ENCODE results near the gene ANKFN1. TPM values are rescaled to one million over a fixed set of nuclear protein-coding genes. Genes with fewer than 3 reads are reported as not detected.

The ANKFN1 gene
- total and polyA plus RNA-seq, 2 donors, result 0.57 to 0.71 TPM

DNA sequence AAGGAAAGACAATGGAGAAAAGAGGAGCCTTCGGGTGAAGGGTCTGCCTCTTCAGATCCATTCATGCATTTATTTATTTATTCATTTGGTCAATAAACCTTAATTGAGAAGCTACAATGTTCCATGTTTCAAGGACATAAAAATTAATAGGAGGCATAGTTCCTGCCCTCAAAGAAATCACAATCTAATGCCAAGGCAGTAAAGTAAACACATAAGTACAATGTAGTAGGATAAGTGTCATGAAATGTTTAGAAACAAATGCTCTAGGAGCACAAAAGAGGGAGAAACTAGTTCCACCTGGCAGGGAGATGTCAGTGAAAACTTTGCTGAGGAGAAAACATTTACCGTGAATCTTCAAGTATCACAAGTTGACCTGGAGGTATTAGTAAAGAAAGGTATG, 336.7 kb downstream of the ANKFN1 start:
- Histone ChIP-seq H3K4me1 (ENCODE audit: control insufficient read depth in 2 of 2, insufficient read depth in 2 of 2, low read length in 2 of 2) (no peaks in the 10 kb centered on the region), H3K27ac (ENCODE audit: low read depth in 1 of 2, low read length in 1 of 2) (no peak overlapping the region), H3K9me3 (ENCODE audit: control insufficient read depth in 2 of 2, insufficient read depth in 1 of 2, low read length in 1 of 2) (no peaks in the 10 kb centered on the region), H3K27me3 (ENCODE audit: control insufficient read depth in 2 of 2, insufficient read depth in 1 of 2, low read length in 1 of 2) (no peaks in the 10 kb centered on the region), H3K36me3 (ENCODE audit: control insufficient read depth in 2 of 2, insufficient read depth in 2 of 2, low read length in 1 of 2) (no peaks in the 10 kb centered on the region), H3K4me3 (ENCODE audit: low read length in 2 of 2) (no peak overlapping the region)
- 96% methylated on average over 2 of the region's 2 CpGs for WGBS
- DNase-seq (ENCODE audit: low read depth in 6 of 9, low spot score in 9 of 9), result no peak

DNA sequence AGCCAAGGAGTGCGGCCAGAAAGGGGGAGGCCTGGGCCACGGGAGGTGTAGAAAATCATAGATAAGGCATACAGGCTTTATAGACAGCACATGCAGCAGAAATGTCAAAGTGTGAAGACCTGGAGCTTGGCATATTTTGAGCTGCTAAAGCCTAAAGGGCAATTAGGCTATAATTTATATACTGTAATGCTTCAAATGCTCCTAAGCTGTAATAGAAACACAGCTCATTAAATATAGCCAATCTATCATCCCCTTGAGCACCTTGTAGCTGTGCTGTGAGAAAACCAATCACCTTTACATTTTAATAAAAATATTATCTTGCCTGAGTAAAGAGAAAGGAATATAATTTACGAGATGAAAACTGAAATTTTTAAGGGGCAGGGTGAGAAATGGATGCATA, 342.3 kb downstream of the ANKFN1 start:
- H3K36me3 ChIP-seq (ENCODE audit: control insufficient read depth in 2 of 2, insufficient read depth in 2 of 2, low read length in 1 of 2), result no peaks in the 10 kb centered on the region
- no peaks in the 10 kb centered on the region for H3K27me3 ChIP-seq (ENCODE audit: control insufficient read depth in 2 of 2, insufficient read depth in 1 of 2, low read length in 1 of 2)
- H3K27ac ChIP-seq (ENCODE audit: low read depth in 1 of 2, low read length in 1 of 2), result no peak overlapping the region
- DNase-seq (ENCODE audit: low read depth in 6 of 9, low spot score in 9 of 9), result no peak
- H3K9me3 ChIP-seq (ENCODE audit: control insufficient read depth in 2 of 2, insufficient read depth in 1 of 2, low read length in 1 of 2), result no peaks in the 10 kb centered on the region
- H3K4me3 ChIP-seq (ENCODE audit: low read length in 2 of 2), result no peak overlapping the region
- no peaks in the 10 kb centered on the region for H3K4me1 ChIP-seq (ENCODE audit: control insufficient read depth in 2 of 2, insufficient read depth in 2 of 2, low read length in 2 of 2)
- 91% methylated on average over 3 of the region's 3 CpGs for WGBS

DNA sequence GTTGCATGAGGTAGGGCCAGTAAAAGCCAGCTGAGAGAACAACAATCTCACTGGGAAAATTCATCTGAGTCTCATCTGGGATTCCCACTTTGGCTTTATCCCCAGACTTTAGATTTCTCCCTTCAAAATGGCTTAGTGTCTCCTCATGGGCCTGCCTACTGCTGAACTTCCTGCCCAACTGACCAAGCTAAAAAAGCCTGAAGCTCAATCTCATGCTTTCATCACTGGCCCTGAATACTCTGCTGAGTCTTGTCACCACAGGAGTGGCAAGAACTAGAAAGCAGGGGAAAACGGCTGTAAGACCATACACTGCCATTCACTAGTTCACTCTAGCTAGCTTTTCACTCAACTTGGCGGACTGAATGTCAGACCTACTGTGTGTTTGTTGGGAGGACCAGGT, 343.9 kb downstream of the ANKFN1 start:
- WGBS, result 97% methylated on average over 2 of the region's 2 CpGs
- no peak for DNase-seq (ENCODE audit: low read depth in 6 of 9, low spot score in 9 of 9)

DNA sequence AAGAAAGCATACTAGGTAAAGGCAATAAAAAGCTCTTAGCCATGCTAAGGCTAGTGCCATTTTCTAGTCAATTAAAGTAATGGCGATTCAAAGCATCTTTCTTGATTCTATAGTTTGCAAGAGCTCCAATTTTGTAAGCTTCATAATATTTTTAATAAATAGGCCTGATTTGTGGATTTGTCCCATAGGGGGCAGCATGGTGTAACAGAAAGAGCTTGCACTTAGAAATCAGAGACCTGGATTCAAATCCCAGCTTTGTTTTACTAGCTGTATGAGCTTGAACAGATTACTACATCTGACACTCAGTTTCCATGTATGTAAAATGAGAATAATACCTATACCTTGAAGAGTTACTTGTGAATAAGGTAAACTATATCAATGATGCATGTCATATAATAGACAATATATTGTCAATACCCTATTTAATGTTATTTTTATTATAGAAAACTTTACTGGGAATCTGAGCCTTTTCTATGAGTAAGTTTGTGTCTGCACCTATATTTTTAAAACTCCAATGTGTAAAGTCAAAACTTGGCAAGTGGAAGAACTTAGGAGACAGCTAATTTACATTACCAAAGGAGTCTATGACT, 346.6 kb downstream of the ANKFN1 start:
- WGBS, result 99% methylated on average over 1 of the region's 1 CpG
- Histone ChIP-seq H3K4me1 (ENCODE audit: control insufficient read depth in 2 of 2, insufficient read depth in 2 of 2, low read length in 2 of 2) (no peaks in the 10 kb centered on the region), H3K4me3 (ENCODE audit: low read length in 2 of 2) (no peak overlapping the region), H3K27ac (ENCODE audit: low read depth in 1 of 2, low read length in 1 of 2) (no peak overlapping the region), H3K36me3 (ENCODE audit: control insufficient read depth in 2 of 2, insufficient read depth in 2 of 2, low read length in 1 of 2) (no peaks in the 10 kb centered on the region), H3K9me3 (ENCODE audit: control insufficient read depth in 2 of 2, insufficient read depth in 1 of 2, low read length in 1 of 2) (no peaks in the 10 kb centered on the region), H3K27me3 (ENCODE audit: control insufficient read depth in 2 of 2, insufficient read depth in 1 of 2, low read length in 1 of 2) (no peaks in the 10 kb centered on the region)
- peak in 5 of 9 donors; percentile 2 to 36 (median 8) for DNase-seq (ENCODE audit: low read depth in 6 of 9, low spot score in 9 of 9)

More for the DNA sequence above, 343.9 kb downstream of the ANKFN1 start:
- Histone ChIP-seq H3K27ac (ENCODE audit: low read depth in 1 of 2, low read length in 1 of 2) (no peak overlapping the region), H3K9me3 (ENCODE audit: control insufficient read depth in 2 of 2, insufficient read depth in 1 of 2, low read length in 1 of 2) (no peaks in the 10 kb centered on the region), H3K4me3 (ENCODE audit: low read length in 2 of 2) (no peak overlapping the region), H3K27me3 (ENCODE audit: control insufficient read depth in 2 of 2, insufficient read depth in 1 of 2, low read length in 1 of 2) (no peaks in the 10 kb centered on the region), H3K4me1 (ENCODE audit: control insufficient read depth in 2 of 2, insufficient read depth in 2 of 2, low read length in 2 of 2) (no peaks in the 10 kb centered on the region), H3K36me3 (ENCODE audit: control insufficient read depth in 2 of 2, insufficient read depth in 2 of 2, low read length in 1 of 2) (no peaks in the 10 kb centered on the region)

DNA sequence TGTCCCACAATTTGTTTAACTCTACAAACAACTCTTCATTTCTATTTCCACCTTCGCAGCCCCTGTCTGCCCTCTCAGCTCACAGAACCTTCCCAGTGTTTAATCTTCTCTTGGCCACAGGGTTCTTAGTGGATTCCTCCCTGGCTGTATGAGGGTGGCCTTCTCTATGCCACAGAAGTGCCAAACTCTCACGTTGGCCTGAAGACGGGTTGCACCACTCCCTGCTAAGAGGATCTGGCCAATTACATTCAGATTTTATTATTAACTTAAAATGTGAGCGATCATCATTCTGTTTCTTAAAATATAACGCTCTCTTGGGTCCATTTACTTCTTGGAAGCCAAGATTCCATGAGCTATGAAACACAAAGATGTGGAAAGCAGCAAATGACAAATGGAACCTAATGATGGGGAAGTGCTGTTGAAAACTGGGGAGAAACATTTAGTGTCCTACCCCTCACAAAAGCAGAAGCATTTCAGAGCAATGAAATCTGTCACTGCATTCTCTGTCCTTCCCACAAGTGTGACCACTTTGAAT, 348.9 kb downstream of the ANKFN1 start:
- H3K4me1 ChIP-seq (ENCODE audit: control insufficient read depth in 2 of 2, insufficient read depth in 2 of 2, low read length in 2 of 2), result no peaks in the 10 kb centered on the region
- no peak for DNase-seq (ENCODE audit: low read depth in 6 of 9, low spot score in 9 of 9)
- 95% methylated on average over 5 of the region's 5 CpGs for WGBS

DNA sequence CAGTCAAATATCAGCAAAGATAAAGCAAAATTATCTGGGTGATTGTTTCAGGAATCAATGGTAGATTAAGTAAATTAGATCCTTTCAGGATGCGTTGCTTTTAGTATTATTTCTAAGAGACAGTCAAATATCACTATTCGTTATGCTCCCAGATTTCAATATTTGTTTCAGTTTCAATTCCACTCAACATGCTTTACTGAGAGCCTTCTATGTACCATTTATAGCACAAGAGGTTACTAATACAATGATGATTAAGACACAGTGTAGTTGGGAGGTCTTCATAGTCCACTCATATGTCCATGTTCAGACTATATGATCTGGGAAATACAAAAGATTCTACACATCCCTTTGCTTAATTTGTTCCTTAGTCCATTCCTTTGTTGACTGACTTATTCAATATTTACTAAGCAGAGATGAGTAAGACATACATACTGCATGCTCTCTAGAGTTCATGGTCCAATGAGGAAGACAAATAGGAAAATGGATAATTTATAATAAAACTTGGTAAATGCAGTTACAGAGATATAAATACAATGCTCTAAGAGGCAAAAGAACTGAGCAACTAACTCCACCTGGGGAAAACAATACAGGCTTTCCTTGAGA, 352.0 kb downstream of the ANKFN1 start:
- Histone ChIP-seq H3K9me3 (ENCODE audit: control insufficient read depth in 2 of 2, insufficient read depth in 1 of 2, low read length in 1 of 2) (no peaks in the 10 kb centered on the region), H3K27me3 (ENCODE audit: control insufficient read depth in 2 of 2, insufficient read depth in 1 of 2, low read length in 1 of 2) (no peaks in the 10 kb centered on the region), H3K4me3 (ENCODE audit: low read length in 2 of 2) (no peak overlapping the region), H3K4me1 (ENCODE audit: control insufficient read depth in 2 of 2, insufficient read depth in 2 of 2, low read length in 2 of 2) (no peaks in the 10 kb centered on the region), H3K27ac (ENCODE audit: low read depth in 1 of 2, low read length in 1 of 2) (no peak overlapping the region), H3K36me3 (ENCODE audit: control insufficient read depth in 2 of 2, insufficient read depth in 2 of 2, low read length in 1 of 2) (no peaks in the 10 kb centered on the region)
- 94% methylated on average over 2 of the region's 2 CpGs for WGBS
- DNase-seq (ENCODE audit: low read depth in 6 of 9, low spot score in 9 of 9), result no peak

More for the DNA sequence above, 348.9 kb downstream of the ANKFN1 start:
- no peaks in the 10 kb centered on the region for H3K9me3 ChIP-seq (ENCODE audit: control insufficient read depth in 2 of 2, insufficient read depth in 1 of 2, low read length in 1 of 2)
- H3K27me3 ChIP-seq (ENCODE audit: control insufficient read depth in 2 of 2, insufficient read depth in 1 of 2, low read length in 1 of 2), result no peaks in the 10 kb centered on the region
- H3K4me3 ChIP-seq (ENCODE audit: low read length in 2 of 2), result no peak overlapping the region
- no peaks in the 10 kb centered on the region for H3K36me3 ChIP-seq (ENCODE audit: control insufficient read depth in 2 of 2, insufficient read depth in 2 of 2, low read length in 1 of 2)
- H3K27ac ChIP-seq (ENCODE audit: low read depth in 1 of 2, low read length in 1 of 2), result no peak overlapping the region

DNA sequence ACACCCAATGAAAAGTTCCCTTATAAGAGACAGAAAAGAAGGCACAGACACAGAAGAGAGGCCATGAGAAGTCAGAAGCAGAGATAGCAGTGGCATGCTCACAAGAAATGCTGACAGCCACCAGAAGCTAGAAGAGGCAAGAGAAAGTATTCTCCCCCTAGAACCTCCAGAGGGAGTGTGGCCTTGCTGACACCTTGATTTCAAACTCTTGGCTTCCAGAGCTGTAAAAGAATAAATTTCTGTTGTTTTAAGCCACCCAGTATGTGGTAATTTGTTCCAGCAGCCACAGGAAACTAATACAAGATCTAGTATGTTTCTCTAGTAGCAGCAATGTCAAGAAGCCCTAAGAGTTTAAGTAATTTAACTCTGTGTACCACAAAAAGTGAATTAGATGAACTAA, 353.1 kb downstream of the ANKFN1 start:
- no peak for DNase-seq (ENCODE audit: low read depth in 6 of 9, low spot score in 9 of 9)
- Histone ChIP-seq H3K36me3 (ENCODE audit: control insufficient read depth in 2 of 2, insufficient read depth in 2 of 2, low read length in 1 of 2) (no peaks in the 10 kb centered on the region), H3K9me3 (ENCODE audit: control insufficient read depth in 2 of 2, insufficient read depth in 1 of 2, low read length in 1 of 2) (no peaks in the 10 kb centered on the region), H3K4me1 (ENCODE audit: control insufficient read depth in 2 of 2, insufficient read depth in 2 of 2, low read length in 2 of 2) (no peaks in the 10 kb centered on the region), H3K27me3 (ENCODE audit: control insufficient read depth in 2 of 2, insufficient read depth in 1 of 2, low read length in 1 of 2) (no peaks in the 10 kb centered on the region), H3K4me3 (ENCODE audit: low read length in 2 of 2) (no peak overlapping the region), H3K27ac (ENCODE audit: low read depth in 1 of 2, low read length in 1 of 2) (no peak overlapping the region)

DNA sequence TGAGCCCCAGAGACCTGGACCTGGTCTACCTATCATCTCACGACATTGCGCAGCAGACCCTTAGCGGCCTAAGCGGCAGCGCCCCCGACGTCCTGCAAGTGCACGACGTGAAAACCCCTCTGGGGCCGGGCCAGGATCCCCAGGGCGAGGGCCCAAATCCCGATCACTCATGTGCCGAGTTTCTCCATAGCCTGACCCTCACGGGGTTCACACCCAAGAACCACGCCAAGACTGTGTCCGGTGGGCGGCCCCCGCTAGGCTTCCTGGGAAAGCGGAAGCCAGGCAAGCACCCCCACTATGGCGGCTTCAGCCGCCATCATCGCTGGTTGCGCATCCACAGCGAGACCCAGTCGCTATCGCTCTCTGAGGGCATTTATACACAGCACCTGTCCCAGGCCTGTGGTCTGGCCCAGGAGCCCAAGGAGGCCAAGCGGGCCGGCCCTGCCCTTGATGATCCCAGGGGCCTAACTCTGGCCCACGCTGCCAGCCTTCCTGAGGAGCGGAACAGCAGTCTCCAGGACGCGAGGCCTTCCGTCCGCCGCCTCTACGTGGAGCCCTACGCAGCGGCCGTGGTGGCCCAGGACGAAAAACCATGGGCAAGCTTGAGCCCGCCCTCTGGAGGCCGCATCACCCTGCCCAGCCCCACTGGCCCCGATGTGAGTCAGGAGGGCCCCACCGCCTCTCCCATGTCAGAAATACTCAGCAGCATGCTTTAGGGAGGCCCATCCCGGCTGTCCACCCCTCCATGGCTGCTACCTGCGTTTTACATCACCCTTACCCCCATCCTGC, 357.5 kb downstream of the ANKFN1 start:
- Histone ChIP-seq H3K27me3 (ENCODE audit: control insufficient read depth in 2 of 2, insufficient read depth in 1 of 2, low read length in 1 of 2) (no peaks in the 10 kb centered on the region), H3K27ac (ENCODE audit: low read depth in 1 of 2, low read length in 1 of 2) (no peak overlapping the region), H3K4me3 (ENCODE audit: low read length in 2 of 2) (no peak overlapping the region), H3K9me3 (ENCODE audit: control insufficient read depth in 2 of 2, insufficient read depth in 1 of 2, low read length in 1 of 2) (no peaks in the 10 kb centered on the region), H3K36me3 (ENCODE audit: control insufficient read depth in 2 of 2, insufficient read depth in 2 of 2, low read length in 1 of 2) (no peaks in the 10 kb centered on the region), H3K4me1 (ENCODE audit: control insufficient read depth in 2 of 2, insufficient read depth in 2 of 2, low read length in 2 of 2) (no peaks in the 10 kb centered on the region)
- no peak for DNase-seq (ENCODE audit: low read depth in 6 of 9, low spot score in 9 of 9)
- 97% methylated on average over 46 of the region's 46 CpGs for WGBS

DNA sequence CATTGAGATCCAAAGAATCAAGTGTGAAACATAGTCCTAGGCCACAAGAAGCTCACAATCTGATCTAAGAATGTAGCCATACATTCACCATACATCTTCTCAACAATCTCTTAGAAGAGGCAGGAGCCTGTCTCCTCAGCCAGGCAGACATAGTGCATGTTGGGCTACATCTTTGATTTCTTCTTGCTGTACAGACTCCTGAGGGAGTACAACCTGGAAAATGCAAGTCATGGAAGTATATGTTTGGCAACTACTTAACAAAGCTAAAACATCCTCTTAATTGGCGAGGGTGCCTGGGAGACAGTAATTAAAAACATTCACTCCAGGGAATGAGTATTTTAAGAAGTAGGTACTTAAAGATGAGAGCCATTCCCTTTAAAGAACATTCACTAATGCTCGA, 361.0 kb downstream of the ANKFN1 start:
- no peak overlapping the region for H3K27ac ChIP-seq (ENCODE audit: low read depth in 1 of 2, low read length in 1 of 2)
- 99% methylated on average over 2 of the region's 2 CpGs for WGBS
- H3K4me1 ChIP-seq (ENCODE audit: control insufficient read depth in 2 of 2, insufficient read depth in 2 of 2, low read length in 2 of 2), result no peaks in the 10 kb centered on the region
- no peak overlapping the region for H3K4me3 ChIP-seq (ENCODE audit: low read length in 2 of 2)
- no peaks in the 10 kb centered on the region for H3K9me3 ChIP-seq (ENCODE audit: control insufficient read depth in 2 of 2, insufficient read depth in 1 of 2, low read length in 1 of 2)
- DNase-seq (ENCODE audit: low read depth in 6 of 9, low spot score in 9 of 9), result no peak
- H3K27me3 ChIP-seq (ENCODE audit: control insufficient read depth in 2 of 2, insufficient read depth in 1 of 2, low read length in 1 of 2), result no peaks in the 10 kb centered on the region
- no peaks in the 10 kb centered on the region for H3K36me3 ChIP-seq (ENCODE audit: control insufficient read depth in 2 of 2, insufficient read depth in 2 of 2, low read length in 1 of 2)
